ENCODE results near the gene HOXC13.

The HOXC13 gene

GRCh38 chr12:53991077-53991460 is 52.4 kb downstream of the HOXC13 start:
- TF ChIP-seq FOXP2 (optimal IDR thresholded peaks at IDR 0.05; ENCODE audit: borderline replicate concordance, extremely low read depth, extremely low read length, insufficient read depth) (no peak), SIN3A (IDR thresholded peaks at IDR 0.05; ENCODE audit: borderline replicate concordance, insufficient read depth, low read length) (no peak), TAF1 (IDR thresholded peaks at IDR 0.05; ENCODE audit: borderline replicate concordance, insufficient read depth, low read length) (no peak), POLR2AphosphoS5 (IDR thresholded peaks at IDR 0.05; ENCODE audit: low read depth, low read length) (no peak)
- TF ChIP-seq, protein P1, sequence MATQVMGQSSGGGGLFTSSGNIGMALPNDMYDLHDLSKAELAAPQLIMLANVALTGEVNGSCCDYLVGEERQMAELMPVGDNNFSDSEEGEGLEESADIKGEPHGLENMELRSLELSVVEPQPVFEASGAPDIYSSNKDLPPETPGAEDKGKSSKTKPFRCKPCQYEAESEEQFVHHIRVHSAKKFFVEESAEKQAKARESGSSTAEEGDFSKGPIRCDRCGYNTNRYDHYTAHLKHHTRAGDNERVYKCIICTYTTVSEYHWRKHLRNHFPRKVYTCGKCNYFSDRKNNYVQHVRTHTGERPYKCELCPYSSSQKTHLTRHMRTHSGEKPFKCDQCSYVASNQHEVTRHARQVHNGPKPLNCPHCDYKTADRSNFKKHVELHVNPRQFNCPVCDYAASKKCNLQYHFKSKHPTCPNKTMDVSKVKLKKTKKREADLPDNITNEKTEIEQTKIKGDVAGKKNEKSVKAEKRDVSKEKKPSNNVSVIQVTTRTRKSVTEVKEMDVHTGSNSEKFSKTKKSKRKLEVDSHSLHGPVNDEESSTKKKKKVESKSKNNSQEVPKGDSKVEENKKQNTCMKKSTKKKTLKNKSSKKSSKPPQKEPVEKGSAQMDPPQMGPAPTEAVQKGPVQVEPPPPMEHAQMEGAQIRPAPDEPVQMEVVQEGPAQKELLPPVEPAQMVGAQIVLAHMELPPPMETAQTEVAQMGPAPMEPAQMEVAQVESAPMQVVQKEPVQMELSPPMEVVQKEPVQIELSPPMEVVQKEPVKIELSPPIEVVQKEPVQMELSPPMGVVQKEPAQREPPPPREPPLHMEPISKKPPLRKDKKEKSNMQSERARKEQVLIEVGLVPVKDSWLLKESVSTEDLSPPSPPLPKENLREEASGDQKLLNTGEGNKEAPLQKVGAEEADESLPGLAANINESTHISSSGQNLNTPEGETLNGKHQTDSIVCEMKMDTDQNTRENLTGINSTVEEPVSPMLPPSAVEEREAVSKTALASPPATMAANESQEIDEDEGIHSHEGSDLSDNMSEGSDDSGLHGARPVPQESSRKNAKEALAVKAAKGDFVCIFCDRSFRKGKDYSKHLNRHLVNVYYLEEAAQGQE (IDR thresholded peaks at IDR 0.05; ENCODE audit: insufficient read depth in 1 of 2, low read depth in 2 of 2, low read length in 2 of 2), result no peak

GRCh38 chr12:53992377-53992889 is 53.8 kb downstream of the HOXC13 start:
- TF ChIP-seq TAF1 (IDR thresholded peaks at IDR 0.05; ENCODE audit: borderline replicate concordance, insufficient read depth, low read length) (no peak), POLR2AphosphoS5 (IDR thresholded peaks at IDR 0.05; ENCODE audit: low read depth, low read length) (no peak), SIN3A (IDR thresholded peaks at IDR 0.05; ENCODE audit: borderline replicate concordance, insufficient read depth, low read length) (no peak), FOXP2 (optimal IDR thresholded peaks at IDR 0.05; ENCODE audit: borderline replicate concordance, extremely low read depth, extremely low read length, insufficient read depth) (no peak)
- TF ChIP-seq, protein P1 (IDR thresholded peaks at IDR 0.05; ENCODE audit: insufficient read depth in 1 of 2, low read depth in 2 of 2, low read length in 2 of 2), result no peak

DNA sequence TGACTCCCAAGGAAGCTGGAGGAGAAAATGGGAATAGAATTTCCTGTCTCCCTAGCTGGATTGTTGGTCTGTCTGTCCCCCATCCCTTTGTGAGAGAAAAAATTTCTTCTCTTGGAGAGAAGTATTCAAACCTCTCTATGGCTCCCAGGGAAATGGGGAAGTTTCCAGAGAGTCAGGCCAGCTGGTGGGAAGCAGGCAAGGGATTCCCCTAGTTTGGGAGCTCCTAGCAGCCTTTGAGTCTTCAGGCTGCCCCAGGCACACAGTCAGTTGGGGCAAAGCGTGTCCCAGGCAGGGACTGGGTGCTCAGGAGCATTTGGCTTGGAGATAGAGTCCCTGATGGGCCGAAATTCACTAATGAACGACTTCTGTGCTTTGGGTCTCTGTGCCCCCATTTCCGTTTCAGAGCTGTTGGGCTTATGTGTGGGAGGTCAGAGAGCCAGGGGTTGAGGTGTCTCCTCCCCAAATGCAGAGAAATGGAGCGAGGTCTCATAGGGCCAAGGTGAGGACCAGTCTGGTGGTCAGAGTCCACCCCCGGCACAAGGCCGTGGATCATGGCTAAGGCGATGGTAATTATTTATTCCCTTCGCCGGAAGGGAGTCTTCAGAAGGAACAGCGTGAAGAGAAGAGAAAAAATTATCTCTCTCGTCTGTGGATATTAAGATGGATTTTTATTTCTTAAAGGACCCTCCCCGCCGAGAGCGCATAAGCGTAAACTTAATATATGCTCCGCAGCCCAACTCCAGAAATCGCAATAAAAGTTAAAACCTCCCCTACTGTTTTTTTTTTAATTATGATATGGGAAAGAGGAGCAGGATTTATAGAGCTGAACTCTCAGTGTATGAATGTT is 54.8 kb downstream of the HOXC13 start:
- TF ChIP-seq, protein P1 (IDR thresholded peaks at IDR 0.05; ENCODE audit: insufficient read depth in 1 of 2, low read depth in 2 of 2, low read length in 2 of 2), result no peak
- TF ChIP-seq FOXP2 (optimal IDR thresholded peaks at IDR 0.05; ENCODE audit: borderline replicate concordance, extremely low read depth, extremely low read length, insufficient read depth), result no peak
- TF ChIP-seq SIN3A (IDR thresholded peaks at IDR 0.05; ENCODE audit: borderline replicate concordance, insufficient read depth, low read length), result no peak
- TF ChIP-seq POLR2AphosphoS5 (IDR thresholded peaks at IDR 0.05; ENCODE audit: low read depth, low read length), result no peak
- TF ChIP-seq TAF1 (IDR thresholded peaks at IDR 0.05; ENCODE audit: borderline replicate concordance, insufficient read depth, low read length), result no peak

GRCh38 chr12:53994009-53994263 is 55.3 kb downstream of the HOXC13 start:
- TF ChIP-seq, protein P1 (IDR thresholded peaks at IDR 0.05; ENCODE audit: insufficient read depth in 1 of 2, low read depth in 2 of 2, low read length in 2 of 2), result no peak
- TF ChIP-seq SIN3A (IDR thresholded peaks at IDR 0.05; ENCODE audit: borderline replicate concordance, insufficient read depth, low read length) (no peak), FOXP2 (optimal IDR thresholded peaks at IDR 0.05; ENCODE audit: borderline replicate concordance, extremely low read depth, extremely low read length, insufficient read depth) (no peak)

Measured in PFSK-1 (cell line).